ENCODE data around the gene RTF1.

- TF ChIP-seq EZH2 (IDR thresholded peaks at IDR 0.05): no peak
- no peak for TF ChIP-seq POLR2AphosphoS5 (IDR thresholded peaks at IDR 0.05; ENCODE audit: borderline replicate concordance, low read depth, low read length)
- TF ChIP-seq FOXP2 (optimal IDR thresholded peaks at IDR 0.05; ENCODE audit: control extremely low read depth, extremely low read length, insufficient read depth): no peak
Observed at GRCh38 chr15:41489641-41490040, 72.7 kb downstream of the RTF1 start.

All from SK-N-MC (cell line).